GM19025 (cell line): ENCODE results near the gene CFAP161.

ENCODE experiments used
- ATAC-seq: cut with Tn5 transposase; IDR thresholded peaks from one replicate; pipeline ENCODE4 v1.9.1; 2021; ENCODE audit warnings: mild to moderate bottlenecking, low read depth, moderate library complexity; ENCODE audit not compliant: unreplicated experiment

Gene CFAP161

GRCh38 chr15:81181220-81181619 is 47.1 kb downstream of the CFAP161 start:
- no peak for ATAC-seq

- ATAC-seq: no peak
Measured at GRCh38 chr15:81182031-81182755, 48.1 kb downstream of the CFAP161 start.

- no peak for ATAC-seq
Measured at GRCh38 chr15:81182756-81183438, 48.8 kb downstream of the CFAP161 start.

GRCh38 chr15:81183439-81183775 is 49.3 kb downstream of the CFAP161 start:
- ATAC-seq: no peak

- no peak for ATAC-seq
Measured at GRCh38 chr15:81184188-81184587, 50.1 kb downstream of the CFAP161 start.

GRCh38 chr15:81185631-81186295 is 51.7 kb downstream of the CFAP161 start:
- ATAC-seq: no peak

- ATAC-seq: no peak
Measured at GRCh38 chr15:81188354-81188753, 54.3 kb downstream of the CFAP161 start.

GRCh38 chr15:81189583-81190283 is 55.7 kb downstream of the CFAP161 start:
- no peak for ATAC-seq

GRCh38 chr15:81190922-81191507 is 56.9 kb downstream of the CFAP161 start:
- ATAC-seq: no peak

- no peak for ATAC-seq
Measured at GRCh38 chr15:81191701-81192100, 57.6 kb downstream of the CFAP161 start.

GRCh38 chr15:81194723-81195122 is 60.7 kb downstream of the CFAP161 start:
- ATAC-seq: no peak

GRCh38 chr15:81195339-81195864 is 61.3 kb downstream of the CFAP161 start:
- no peak for ATAC-seq

GRCh38 chr15:81196576-81197254 is 62.6 kb downstream of the CFAP161 start, which contains the start of gene IL16:
Gene IL16, plus strand, starts transcription at chr15:81196879. Its CDS starts 28,521 bp downstream, at chr15:81225400.
- no peak for ATAC-seq

GRCh38 chr15:81197255-81197630 is 63.2 kb downstream of the CFAP161 start:
- ATAC-seq: no peak

- no peak for ATAC-seq
Measured at GRCh38 chr15:81197688-81198281, 63.7 kb downstream of the CFAP161 start.
